DMS153 treated with DMSO at 0.1 percent for 48 hours (cell line): ENCODE results near the gene SAE1.

Experiments
- DNase-seq: peaks from one replicate; lab custom pipeline; 2025; ENCODE audit not compliant: unreplicated experiment; lab: John Stamatoyannopoulos, UW

Gene SAE1

GRCh38 chr19:47209319-47210179 lies 78.9 kb downstream of the SAE1 start:
- DNase-seq = no peak

GRCh38 chr19:47210180-47210490 lies 79.5 kb downstream of the SAE1 start:
- DNase-seq = no peak

GRCh38 chr19:47210689-47211316 lies 80.2 kb downstream of the SAE1 start:
- peak; percentile 33 for DNase-seq

- DNase-seq = no peak
Measured at GRCh38 chr19:47215581-47215980, 84.9 kb downstream of the SAE1 start.

- DNase-seq = no peak
Measured at GRCh38 chr19:47221080-47221841, 90.6 kb downstream of the SAE1 start.

- DNase-seq = no peak
Measured at GRCh38 chr19:47221890-47222289, 91.3 kb downstream of the SAE1 start.

- DNase-seq = peak; percentile 71
Measured at GRCh38 chr19:47225746-47226425, 95.3 kb downstream of the SAE1 start.

GRCh38 chr19:47226426-47227351 lies 96.1 kb downstream of the SAE1 start:
- DNase-seq = peak; percentile 29

- DNase-seq = peak; percentile 23
Measured at GRCh38 chr19:47227352-47228167, 96.9 kb downstream of the SAE1 start.

GRCh38 chr19:47228168-47228936 lies 97.7 kb downstream of the SAE1 start:
- DNase-seq = no peak

GRCh38 chr19:47228937-47229675 lies 98.5 kb downstream of the SAE1 start:
- no peak for DNase-seq

GRCh38 chr19:47229676-47230053 lies 99.0 kb downstream of the SAE1 start:
- no peak for DNase-seq

GRCh38 chr19:47230054-47230920 lies 99.7 kb downstream of the SAE1 start:
- no peak for DNase-seq

GRCh38 chr19:47230921-47231214 lies 100.2 kb downstream of the SAE1 start, which contains the start of gene BBC3:
Gene BBC3, minus strand, starts transcription at chr19:47231199. Its CDS starts 2,768 bp downstream, at chr19:47228431.
- no peak for DNase-seq

GRCh38 chr19:47231215-47232054 lies 100.8 kb downstream of the SAE1 start:
- DNase-seq = peak; percentile 32
